Tibial artery (tissue), 4 donors: ENCODE results near the gene CPED1.

ENCODE experiments used
- DNase-seq, 2 donors: peaks; one replicate each; pipeline ENCODE4 v3.0.0-alpha.2; 2019
- H3K27ac ChIP-seq, 2 donors: fragments of 200-600 bp; sonication (generic) in 1 of 2; 1 replicate in 1 of 2; 2 replicates in 1 of 2; pipeline ENCODE4 v1.5.1; 2018 to 2019; ENCODE audit warnings: mild to moderate bottlenecking in 1 of 2
- H3K27me3 ChIP-seq, 2 donors: fragments of 200-600 bp; sonication (generic) in 1 of 2; one replicate each; pipeline versions ENCODE4 v1.5.1 to v1.6.0; 2016 to 2019
- H3K36me3 ChIP-seq, 3 donors: fragments of 200-600 bp; sonication (generic) in 2 of 3; one replicate each; pipeline ENCODE4 v1.5.1; 2016 to 2019; ENCODE audit warnings: mild to moderate bottlenecking in 2 of 3
- H3K4me1 ChIP-seq, 4 donors: fragments of 200-600 bp; sonication (generic) in 2 of 4; 1 replicate in 3 of 4; 2 replicates in 1 of 4; pipeline ENCODE4 v1.5.1; 2016 to 2019
- H3K4me3 ChIP-seq, 2 donors: fragments of 200-600 bp; sonication (generic) in 1 of 2; 1 replicate in 1 of 2; 2 replicates in 1 of 2; pipeline ENCODE4 v1.5.1; 2018 to 2019; ENCODE audit warnings: mild to moderate bottlenecking in 2 of 2
- H3K9me3 ChIP-seq, 3 donors: fragments of 200-600 bp; sonication (generic) in 1 of 3; one replicate each; pipeline ENCODE4 v1.5.1; 2016 to 2019
- CTCF ChIP-seq, 2 experiments: fragments of 200-600 bp in 1 of 2; fragments of 450-650 bp in 1 of 2; IDR thresholded peaks; one replicate each; pipeline ENCODE4 v1.5.1; 2017 to 2019; ENCODE audit warnings: antibody characterized with exemption in 2 of 2, mild to moderate bottlenecking in 1 of 2, moderate library complexity in 1 of 2
- intact Hi-C: fragments of 100-400 bp; cut with DNase I; formaldehyde crosslinking; loops from one replicate; pipeline ENCODE4 v1.15.0; 2023; ENCODE audit warnings: low total_unique reads

CPED1 gene

DNA sequence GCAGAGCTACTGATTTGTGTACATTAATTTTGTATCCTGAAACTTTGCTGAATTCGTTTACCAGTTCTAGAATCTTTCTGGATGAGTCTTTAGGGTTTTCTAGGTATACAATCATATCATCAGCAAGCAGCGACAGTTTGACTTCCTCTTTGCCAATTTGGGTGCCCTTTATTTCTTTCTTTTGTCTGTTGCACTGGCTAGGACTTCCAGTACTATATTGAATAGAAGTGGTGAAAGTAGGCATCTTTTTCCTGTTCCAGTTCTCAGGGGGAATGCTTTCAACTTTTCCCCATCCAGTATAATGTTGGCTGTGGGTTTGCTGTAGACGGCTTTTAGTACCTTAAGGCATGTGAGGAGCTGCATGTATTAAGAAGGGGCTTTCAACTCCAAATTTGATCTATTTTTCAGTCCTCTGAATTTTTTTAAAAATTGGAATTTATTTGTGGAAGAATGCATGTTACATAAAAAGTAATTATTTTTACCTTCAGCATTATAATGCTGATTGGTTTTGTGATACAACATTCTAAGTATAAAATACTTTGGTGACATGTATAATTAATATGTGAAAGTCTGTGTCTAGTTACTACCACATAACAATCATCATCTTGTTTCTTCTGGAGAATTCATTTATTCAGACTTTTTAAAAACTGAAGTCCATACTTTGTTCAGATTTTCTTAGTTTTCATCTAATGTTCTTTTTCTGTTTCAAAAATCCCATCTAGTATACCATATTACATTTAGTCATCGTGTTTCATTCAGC lies 49.6 kb downstream of the CPED1 start:
- intact Hi-C loops: no loop called here
- Histone ChIP-seq H3K4me3 (no peak overlapping the region), H3K27me3 (no peaks in the 10 kb centered on the region), H3K36me3 (no peaks in the 10 kb centered on the region), H3K27ac (peak overlapping the region; percentile 39 to 70), H3K9me3 (no peaks in the 10 kb centered on the region), H3K4me1 (peaks cover 0 to 37% (median 20%) of the 10 kb centered on the region in 4 donors)
- DNase-seq: no peak
- no peak for TF ChIP-seq CTCF (IDR thresholded peaks at IDR 0.05)

- intact Hi-C loops: no loop called here
- Histone ChIP-seq H3K4me3 (no peak overlapping the region), H3K27ac (peak overlapping the region; percentile 39 to 70), H3K9me3 (no peaks in the 10 kb centered on the region), H3K36me3 (no peaks in the 10 kb centered on the region), H3K4me1 (peaks cover 0 to 39% (median 21%) of the 10 kb centered on the region in 4 donors), H3K27me3 (no peaks in the 10 kb centered on the region)
- DNase-seq: no peak
- no peak for TF ChIP-seq CTCF (IDR thresholded peaks at IDR 0.05)
These were observed 50.4 kb downstream of the CPED1 start for GRCh38 chr7:121038717-121039509.

- no peaks in the 10 kb centered on the region for H3K27me3 ChIP-seq
- peak overlapping the region; percentile 39 to 70 for H3K27ac ChIP-seq
- H3K36me3 ChIP-seq: no peaks in the 10 kb centered on the region
- no peaks in the 10 kb centered on the region for H3K9me3 ChIP-seq
- TF ChIP-seq CTCF (IDR thresholded peaks at IDR 0.05): no peak
- H3K4me1 ChIP-seq: peaks cover 0 to 44% (median 23%) of the 10 kb centered on the region in 4 donors
- intact Hi-C loops: no loop called here
- no peak for DNase-seq
- H3K4me3 ChIP-seq: no peak overlapping the region
These were observed 51.0 kb downstream of the CPED1 start for GRCh38 chr7:121039510-121039822.

DNA sequence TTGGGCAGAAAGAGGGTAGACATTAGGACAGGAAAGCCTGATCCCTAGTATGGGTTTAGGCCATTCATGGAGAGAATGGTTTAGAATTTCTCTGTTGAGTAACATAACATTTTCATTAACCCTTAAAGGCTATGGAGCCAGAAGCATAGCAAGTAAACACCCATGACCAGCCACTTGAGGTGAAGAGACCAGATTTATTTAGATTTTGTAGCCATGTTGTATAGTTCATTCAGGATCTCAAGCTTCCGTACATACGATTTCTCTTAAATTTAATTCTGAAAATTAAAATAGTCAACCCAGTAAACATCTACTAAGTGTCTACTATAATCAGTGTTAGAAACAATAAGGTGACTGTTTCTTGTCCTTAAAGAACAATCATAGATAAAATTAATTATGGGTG lies 51.5 kb downstream of the CPED1 start:
- H3K4me3 ChIP-seq: no peak overlapping the region
- no peaks in the 10 kb centered on the region for H3K36me3 ChIP-seq
- no peak for TF ChIP-seq CTCF (IDR thresholded peaks at IDR 0.05)
- peak overlapping the region; percentile 39 to 70 for H3K27ac ChIP-seq
- no peaks in the 10 kb centered on the region for H3K27me3 ChIP-seq
- H3K4me1 ChIP-seq: peaks cover 0 to 50% (median 27%) of the 10 kb centered on the region in 4 donors
- intact Hi-C loops: no loop called here
- no peak for DNase-seq
- no peaks in the 10 kb centered on the region for H3K9me3 ChIP-seq

- Histone ChIP-seq H3K4me1 (peaks cover 0 to 65% (median 32%) of the 10 kb centered on the region in 4 donors), H3K36me3 (no peaks in the 10 kb centered on the region), H3K27ac (peak overlapping the region; percentile 70), H3K9me3 (no peaks in the 10 kb centered on the region), H3K27me3 (no peaks in the 10 kb centered on the region), H3K4me3 (peak overlapping the region in 1 of 2 donors; percentile 18)
- no peak for DNase-seq
- intact Hi-C loops: loop anchor here (2.0 kb wide), 1 partner anchor 17 kb away; no protein-coding TSS in a partner anchor
- TF ChIP-seq CTCF (IDR thresholded peaks at IDR 0.05): no peak
These were observed 53.1 kb downstream of the CPED1 start for GRCh38 chr7:121041516-121042148.
